ENCODE data around the gene ARHGEF26.

The ARHGEF26 gene

DNA sequence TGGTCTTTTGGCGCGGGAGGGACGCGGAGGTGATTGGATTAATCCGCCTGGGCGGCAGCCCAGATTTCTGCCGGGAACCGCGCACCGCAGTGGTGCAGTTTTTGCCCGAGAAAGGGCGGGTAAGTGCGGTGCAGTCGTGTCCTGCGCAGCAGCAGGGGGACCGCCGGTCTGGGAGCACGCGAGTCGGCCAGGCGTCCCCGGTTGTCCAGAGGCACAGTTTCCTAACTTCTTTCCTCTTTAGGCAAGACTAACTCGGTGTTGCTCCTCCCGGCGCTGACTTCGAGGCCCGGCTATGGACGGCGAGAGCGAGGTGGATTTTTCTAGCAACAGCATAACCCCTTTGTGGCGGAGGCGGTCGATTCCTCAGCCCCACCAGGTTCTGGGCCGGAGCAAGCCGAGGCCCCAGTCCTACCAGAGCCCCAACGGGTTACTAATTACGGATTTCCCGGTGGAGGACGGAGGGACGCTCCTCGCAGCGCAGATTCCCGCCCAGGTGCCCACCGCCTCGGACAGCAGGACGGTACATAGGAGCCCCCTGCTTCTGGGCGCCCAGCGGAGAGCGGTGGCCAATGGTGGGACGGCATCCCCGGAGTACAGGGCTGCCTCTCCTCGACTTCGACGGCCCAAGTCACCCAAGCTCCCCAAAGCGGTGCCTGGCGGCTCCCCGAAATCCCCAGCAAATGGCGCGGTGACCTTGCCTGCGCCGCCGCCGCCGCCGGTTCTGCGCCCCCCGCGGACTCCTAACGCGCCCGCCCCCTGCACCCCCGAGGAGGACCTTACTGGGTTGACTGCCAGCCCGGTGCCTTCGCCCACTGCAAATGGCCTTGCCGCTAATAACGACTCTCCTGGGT lies 736 bp downstream of the ARHGEF26 start:
- DNase-seq = peak; percentile 4

- no peak for DNase-seq
These were observed 1.3 kb downstream of the ARHGEF26 start for GRCh38 chr3:154122552-154122911.

DNA sequence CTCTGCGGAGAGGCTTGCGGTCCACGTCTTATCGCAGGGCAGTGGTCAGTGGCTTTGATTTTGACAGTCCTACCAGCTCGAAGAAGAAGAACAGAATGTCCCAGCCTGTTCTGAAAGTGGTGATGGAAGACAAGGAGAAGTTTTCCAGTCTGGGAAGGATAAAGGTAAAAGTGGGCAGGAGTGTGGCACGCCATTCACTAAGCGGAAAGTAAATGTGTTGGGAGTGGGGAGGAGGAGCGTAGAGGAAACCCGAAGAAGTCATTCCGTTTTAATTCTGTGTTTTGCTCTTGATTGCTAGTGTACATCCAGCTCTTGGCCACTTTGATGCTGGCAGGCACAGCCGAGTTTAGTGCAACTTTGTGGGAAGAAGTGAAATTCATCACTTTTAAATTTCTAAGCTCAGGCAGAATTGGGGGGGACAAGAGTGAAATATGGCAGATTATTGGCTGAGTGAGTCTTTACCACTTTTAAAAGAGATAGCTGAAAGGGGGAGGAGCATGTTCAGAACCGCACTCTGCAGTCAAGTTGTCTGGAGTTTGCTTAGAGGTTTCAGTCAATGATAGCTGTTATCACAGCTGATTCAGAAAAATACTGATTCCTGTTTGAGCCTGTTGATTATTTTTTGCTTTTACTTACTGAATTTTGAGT lies 1.8 kb downstream of the ARHGEF26 start:
- DNase-seq = no peak

GRCh38 chr3:154123906-154124305 lies 2.7 kb downstream of the ARHGEF26 start:
- no peak for DNase-seq

GRCh38 chr3:154125378-154126030 lies 4.3 kb downstream of the ARHGEF26 start:
- DNase-seq = no peak

- no peak for DNase-seq
These were observed 5.5 kb downstream of the ARHGEF26 start for GRCh38 chr3:154126651-154127050.

DNA sequence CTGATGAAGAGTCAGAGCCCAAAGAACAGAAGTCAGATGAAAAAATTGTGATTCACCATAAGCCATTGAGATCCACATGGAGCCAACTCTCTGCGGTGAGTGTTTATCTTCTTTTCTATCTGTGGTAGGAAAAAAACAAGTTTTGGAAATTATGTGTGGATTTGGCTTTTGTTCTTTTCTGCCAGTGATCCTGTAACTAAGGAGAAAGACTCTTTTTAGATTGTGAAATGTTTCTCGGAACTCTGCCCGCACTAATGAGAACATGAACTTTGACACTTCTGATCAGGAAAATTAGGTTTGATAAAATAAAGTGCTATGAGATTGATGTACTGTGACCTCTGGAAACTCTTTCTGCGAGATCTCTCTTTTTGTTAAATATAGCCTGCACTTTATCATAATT lies 8.4 kb downstream of the ARHGEF26 start:
- DNase-seq = no peak

- no peak for DNase-seq
These were observed 9.3 kb downstream of the ARHGEF26 start for GRCh38 chr3:154130540-154130939.

DNA sequence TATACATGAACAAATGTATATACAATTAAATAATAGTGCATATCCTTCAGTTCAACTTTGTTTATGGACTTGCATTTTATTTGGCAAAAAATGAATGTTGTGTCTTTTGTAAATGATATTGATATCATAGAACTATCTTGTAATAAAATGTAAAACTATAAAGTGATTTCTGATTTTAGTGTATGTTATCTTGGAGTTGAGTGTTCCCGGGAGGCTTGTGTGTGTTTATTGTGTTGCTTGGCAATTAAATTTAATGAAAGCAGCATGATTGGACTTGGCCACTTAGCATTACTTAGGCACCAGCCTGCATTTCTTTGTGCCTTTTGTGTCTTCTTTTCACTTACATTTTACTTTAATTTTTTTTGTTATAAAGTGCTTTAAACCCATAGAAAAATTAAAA lies 10.6 kb downstream of the ARHGEF26 start:
- DNase-seq = no peak

DNA sequence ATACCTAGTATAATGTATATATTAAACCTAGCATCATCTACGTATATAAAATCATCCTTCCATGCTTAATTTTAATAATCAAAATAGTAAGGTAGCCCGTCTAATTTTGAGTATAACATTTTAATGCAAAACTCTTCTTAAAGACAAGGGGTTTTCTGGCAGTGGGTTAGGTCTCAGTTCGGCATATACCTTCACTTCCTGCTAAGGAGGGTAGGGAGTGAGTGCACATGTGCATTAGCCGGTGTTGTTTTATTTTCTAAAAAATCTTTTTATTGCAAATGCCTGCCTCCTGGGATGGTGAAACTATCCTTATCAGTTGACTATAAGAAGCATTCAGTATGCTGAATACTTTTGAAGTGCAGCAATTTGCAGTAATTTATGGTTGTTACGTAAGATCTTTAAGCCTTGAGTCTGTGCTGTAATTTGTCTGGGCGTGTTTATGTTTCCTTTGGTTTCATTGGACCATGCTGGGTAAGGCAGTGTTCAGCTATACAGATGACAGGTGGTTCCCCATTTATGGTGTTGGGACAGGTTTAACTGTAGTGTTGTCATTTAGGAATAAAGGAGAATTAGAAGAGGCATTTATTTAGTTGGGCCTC lies 11.7 kb downstream of the ARHGEF26 start:
- DNase-seq = no peak

DNA sequence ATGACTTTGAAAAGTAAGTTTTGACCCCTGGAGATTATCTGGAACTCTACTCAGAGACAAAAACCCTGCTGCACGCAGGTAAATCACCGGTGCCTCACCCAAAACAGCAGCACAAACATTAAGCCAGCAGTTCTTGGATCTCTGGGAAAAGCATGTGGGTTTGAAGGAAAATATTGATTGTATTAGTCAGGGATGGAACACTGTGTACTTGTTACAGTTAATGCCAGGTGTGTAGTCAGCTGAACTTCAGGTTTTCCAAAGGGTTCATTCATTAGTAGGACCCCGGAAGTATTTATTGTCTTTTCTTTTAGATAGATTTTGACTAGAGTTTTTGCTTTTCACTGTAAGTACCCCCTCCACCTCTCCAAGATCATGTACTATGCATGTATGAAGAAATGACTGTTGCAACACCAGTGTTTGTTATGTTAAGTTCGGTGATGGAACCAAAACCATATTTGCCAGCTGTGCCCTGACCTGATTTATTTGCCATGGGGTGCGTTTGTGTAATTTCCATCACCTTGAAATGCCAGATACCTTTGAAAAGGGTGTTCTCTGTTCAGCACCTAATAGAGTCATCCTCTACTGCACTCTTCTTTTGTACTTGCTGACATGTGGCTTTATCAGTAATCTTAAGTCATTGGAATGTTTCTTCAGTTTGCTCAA lies 14.5 kb downstream of the ARHGEF26 start:
- no peak for DNase-seq

- DNase-seq = no peak
These were observed 15.8 kb downstream of the ARHGEF26 start for GRCh38 chr3:154137036-154137435.

GRCh38 chr3:154139996-154140436 lies 18.8 kb downstream of the ARHGEF26 start:
- no peak for DNase-seq

DNA sequence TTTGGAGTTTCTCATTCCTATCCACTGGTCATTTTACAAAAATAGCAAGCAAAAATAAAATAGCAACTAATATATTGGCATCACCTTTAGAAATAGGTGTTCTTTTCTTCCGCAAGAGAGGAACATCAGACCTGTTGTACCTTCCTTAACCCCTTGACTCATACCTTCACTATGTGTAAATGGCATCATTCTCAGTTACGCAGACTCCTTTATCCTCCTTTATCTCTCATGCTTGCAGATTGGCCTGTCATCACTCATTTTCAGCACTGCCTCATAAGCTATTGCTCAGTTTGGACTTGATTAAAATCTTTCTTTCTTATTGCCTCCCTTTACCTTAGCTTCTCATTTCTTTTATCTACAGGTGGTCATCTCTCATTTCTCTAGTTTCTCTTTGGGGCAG lies 21.4 kb downstream of the ARHGEF26 start:
- DNase-seq = no peak

GRCh38 chr3:154143873-154144272 lies 22.7 kb downstream of the ARHGEF26 start:
- no peak for DNase-seq

DNA sequence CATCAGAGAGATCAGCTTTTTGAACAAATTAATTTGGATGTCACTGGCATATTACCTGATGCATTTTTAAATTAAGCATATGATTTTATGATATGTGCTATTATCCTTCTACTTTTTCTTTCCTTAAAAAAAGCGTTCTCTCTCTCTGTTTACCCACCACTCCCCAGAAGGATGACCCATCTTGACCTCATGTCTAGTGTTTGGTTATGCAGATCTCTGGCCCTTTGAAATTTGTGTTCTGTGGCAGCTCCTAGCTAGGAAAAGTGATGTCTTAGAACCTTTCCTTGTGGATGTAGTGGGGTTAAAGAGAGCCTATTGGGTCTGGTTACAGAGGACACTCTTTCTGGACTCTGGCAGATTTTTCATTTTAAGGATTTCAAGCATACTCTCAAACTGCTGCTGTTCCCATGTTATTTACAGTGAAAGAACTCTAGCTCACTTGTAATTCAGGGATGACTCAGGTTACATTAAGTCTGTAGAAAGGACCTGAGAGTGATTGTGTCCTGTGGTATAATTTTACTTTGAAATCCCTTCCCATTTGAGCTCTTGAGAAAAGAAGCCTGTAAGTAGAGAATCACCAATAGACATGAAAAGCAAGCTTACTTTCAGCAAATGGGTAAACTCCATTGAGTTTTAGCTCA lies 23.8 kb downstream of the ARHGEF26 start:
- DNase-seq = no peak

- no peak for DNase-seq
These were observed 27.4 kb downstream of the ARHGEF26 start for GRCh38 chr3:154148541-154148940.

DNA sequence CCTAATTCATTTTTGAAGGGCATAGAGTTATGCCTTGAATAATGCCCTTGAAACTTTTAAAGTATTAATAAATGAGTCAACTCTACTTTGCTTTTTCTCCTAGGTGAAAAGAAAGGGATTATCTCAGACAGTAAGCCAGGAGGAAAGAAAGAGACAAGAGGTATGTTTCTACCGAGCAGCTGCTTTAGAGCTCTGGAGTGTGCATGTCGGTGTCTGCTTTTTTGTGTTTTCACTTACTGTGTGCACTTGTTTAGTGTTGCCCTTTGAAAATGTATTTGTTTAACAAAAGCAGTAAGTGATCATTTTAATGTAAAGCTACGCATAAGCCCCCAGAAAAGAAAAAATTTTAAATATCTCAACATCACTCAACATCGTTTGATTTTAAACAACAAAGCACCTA lies 28.1 kb downstream of the ARHGEF26 start:
- no peak for DNase-seq

GRCh38 chr3:154151969-154152368 lies 30.8 kb downstream of the ARHGEF26 start:
- DNase-seq = no peak

DNA sequence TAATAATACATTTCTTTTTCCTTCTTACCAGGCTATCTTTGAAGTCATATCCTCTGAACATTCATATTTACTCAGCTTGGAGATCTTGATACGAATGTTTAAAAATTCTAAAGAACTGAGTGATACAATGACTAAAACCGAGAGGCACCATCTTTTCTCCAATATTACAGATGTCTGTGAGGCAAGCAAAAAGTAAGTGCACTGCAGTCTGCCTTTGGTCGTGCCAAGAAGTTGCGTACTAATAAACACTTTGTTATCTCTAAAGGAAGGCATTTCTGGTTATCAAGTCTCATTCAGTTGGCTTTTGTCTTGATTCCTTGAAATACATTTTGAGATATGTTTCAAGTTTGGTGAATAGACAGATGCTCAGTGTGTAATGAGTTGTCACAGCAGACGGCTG lies 31.6 kb downstream of the ARHGEF26 start:
- no peak for DNase-seq

DNA sequence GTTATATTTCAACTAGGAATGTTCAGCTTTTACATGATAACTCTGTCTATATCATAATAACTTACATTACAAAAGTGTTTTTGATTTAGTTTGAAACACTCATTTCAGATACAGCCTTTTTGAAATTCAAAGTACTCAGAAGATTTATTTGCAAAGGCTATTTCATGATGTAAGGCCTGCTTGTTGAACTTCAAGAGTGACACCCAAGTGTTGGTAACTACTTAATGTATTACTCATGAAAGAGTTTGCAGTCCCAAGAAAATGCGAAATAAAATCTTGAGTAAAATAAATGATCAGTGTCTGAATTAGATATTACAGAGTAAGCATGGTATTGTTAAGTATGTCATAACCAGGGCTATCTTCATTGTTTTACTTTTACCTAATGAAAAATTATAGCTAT lies 35.3 kb downstream of the ARHGEF26 start:
- no peak for DNase-seq

DNA sequence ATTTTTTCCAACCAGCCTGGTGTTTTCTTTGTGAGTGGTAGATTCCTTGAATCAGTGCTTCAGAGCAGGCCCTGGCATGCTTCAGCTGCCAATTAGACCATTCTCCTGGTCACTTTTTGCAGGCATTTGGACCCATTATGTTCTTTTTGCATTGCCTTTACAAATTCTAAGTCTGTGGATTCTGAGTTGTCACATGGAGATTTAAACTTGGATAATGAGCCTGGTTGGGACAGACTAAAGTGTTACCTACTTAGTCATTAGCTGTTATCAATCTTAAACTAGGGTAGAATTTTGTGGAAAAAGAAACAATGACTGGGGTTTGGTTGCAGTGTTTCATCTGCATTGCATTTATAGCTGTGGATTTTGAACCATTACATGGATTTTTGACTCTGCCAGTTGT lies 40.6 kb downstream of the ARHGEF26 start:
- no peak for DNase-seq

GRCh38 chr3:154164387-154164786 lies 43.2 kb downstream of the ARHGEF26 start:
- no peak for DNase-seq
